GM21619 (cell line): Measurements from ENCODE around the gene PAX5.

Source experiments
- ATAC-seq: cut with Tn5 transposase; IDR thresholded peaks from one replicate; pipeline ENCODE4 v1.9.1; 2021; ENCODE audit not compliant: unreplicated experiment

Gene PAX5

GRCh38 chr9:36839131-36839885 lies 194.8 kb downstream of the PAX5 start:
- no peak for ATAC-seq

- ATAC-seq = no peak
These were observed 196.3 kb downstream of the PAX5 start for GRCh38 chr9:36837431-36838405.

GRCh38 chr9:36836486-36836885 lies 197.6 kb downstream of the PAX5 start:
- no peak for ATAC-seq

GRCh38 chr9:36835271-36835996 lies 198.6 kb downstream of the PAX5 start:
- ATAC-seq = no peak

GRCh38 chr9:36834736-36835135 lies 199.3 kb downstream of the PAX5 start:
- no peak for ATAC-seq

GRCh38 chr9:36833954-36834353 lies 200.1 kb downstream of the PAX5 start:
- no peak for ATAC-seq

- no peak for ATAC-seq
These were observed 201.8 kb downstream of the PAX5 start for GRCh38 chr9:36832164-36832795.

GRCh38 chr9:36831381-36832161 lies 202.5 kb downstream of the PAX5 start:
- ATAC-seq = no peak

- no peak for ATAC-seq
These were observed 205.5 kb downstream of the PAX5 start for GRCh38 chr9:36828611-36829013.

- no peak for ATAC-seq
These were observed 206.5 kb downstream of the PAX5 start for GRCh38 chr9:36827593-36827992.

- no peak for ATAC-seq
These were observed 207.5 kb downstream of the PAX5 start for GRCh38 chr9:36826581-36826980.

- no peak for ATAC-seq
These were observed 208.9 kb downstream of the PAX5 start for GRCh38 chr9:36825179-36825578.

GRCh38 chr9:36823934-36824333 lies 210.1 kb downstream of the PAX5 start:
- ATAC-seq = no peak

GRCh38 chr9:36823466-36823865 lies 210.6 kb downstream of the PAX5 start:
- no peak for ATAC-seq

- no peak for ATAC-seq
These were observed 211.9 kb downstream of the PAX5 start for GRCh38 chr9:36822201-36822600.

- no peak for ATAC-seq
These were observed 213.6 kb downstream of the PAX5 start for GRCh38 chr9:36820392-36820861.

GRCh38 chr9:36818965-36819870 lies 214.8 kb downstream of the PAX5 start:
- no peak for ATAC-seq

- ATAC-seq = no peak
These were observed 215.7 kb downstream of the PAX5 start for GRCh38 chr9:36818242-36818938.
